IPS-NIHi11 (cell line): Measurements from ENCODE around the gene ATOSA.

Source experiments
- DNase-seq: peaks from one replicate; pipeline ENCODE4 v3.0.0; 2012; ENCODE audit warnings: mixed read lengths, low spot score

The ATOSA gene, protein sequence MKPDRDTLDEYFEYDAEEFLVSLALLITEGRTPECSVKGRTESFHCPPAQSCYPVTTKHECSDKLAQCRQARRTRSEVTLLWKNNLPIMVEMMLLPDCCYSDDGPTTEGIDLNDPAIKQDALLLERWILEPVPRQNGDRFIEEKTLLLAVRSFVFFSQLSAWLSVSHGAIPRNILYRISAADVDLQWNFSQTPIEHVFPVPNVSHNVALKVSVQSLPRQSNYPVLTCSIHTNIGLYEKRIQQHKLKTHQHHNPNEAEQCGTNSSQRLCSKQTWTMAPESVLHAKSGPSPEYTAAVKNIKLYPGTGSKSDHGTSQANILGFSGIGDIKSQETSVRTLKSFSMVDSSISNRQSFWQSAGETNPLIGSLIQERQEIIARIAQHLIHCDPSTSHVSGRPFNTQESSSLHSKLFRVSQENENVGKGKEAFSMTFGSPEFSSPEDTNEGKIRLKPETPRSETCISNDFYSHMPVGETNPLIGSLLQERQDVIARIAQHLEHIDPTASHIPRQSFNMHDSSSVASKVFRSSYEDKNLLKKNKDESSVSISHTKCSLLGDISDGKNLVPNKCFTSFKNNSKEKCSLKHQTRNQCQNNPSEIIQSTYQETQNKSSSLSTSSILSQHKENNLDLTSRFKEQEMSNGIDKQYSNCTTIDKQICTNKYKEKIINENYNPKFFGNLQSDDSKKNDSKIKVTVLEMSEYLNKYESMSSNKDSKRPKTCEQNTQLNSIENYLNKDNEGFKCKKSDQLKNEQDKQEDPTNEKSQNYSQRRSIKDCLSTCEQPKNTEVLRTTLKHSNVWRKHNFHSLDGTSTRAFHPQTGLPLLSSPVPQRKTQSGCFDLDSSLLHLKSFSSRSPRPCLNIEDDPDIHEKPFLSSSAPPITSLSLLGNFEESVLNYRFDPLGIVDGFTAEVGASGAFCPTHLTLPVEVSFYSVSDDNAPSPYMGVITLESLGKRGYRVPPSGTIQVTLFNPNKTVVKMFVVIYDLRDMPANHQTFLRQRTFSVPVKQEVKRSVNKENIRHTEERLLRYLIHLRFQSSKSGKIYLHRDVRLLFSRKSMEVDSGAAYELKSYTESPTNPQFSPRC

GRCh38 chr15:52679232-52680040 is at the start of gene ATOSA:
TSS of gene ATOSA (minus strand) at chr15:52679388. CDS start at chr15:52678021, 1,367 bp downstream.
- peak; percentile 92 for DNase-seq

DNA sequence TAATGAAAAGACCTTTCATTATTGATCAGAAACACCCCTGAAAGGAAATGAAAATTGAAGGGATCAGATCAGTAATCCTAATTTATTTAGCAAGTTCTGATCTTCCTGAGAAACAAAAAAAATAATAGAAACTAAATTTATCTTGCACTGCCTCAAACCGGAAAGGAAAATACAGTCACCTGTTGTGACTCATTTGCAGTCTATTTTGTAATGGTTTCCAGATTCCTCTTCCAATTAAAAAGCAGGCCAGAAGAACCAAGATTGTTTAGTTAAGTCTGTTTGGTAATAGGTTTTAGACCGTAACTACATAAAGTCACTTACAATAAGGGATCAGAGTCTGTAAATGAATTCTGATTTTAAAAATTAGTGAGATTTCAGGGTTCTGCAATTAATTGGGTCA is 49.7 kb upstream of the ATOSA start:
- no peak for DNase-seq

- no peak for DNase-seq
These were observed 48.6 kb upstream of the ATOSA start for GRCh38 chr15:52727815-52728214.

GRCh38 chr15:52726195-52726594 is 47.0 kb upstream of the ATOSA start:
- no peak for DNase-seq

GRCh38 chr15:52718551-52718950 is 39.4 kb upstream of the ATOSA start:
- DNase-seq = no peak

GRCh38 chr15:52717924-52718323 is 38.7 kb upstream of the ATOSA start:
- peak; percentile 16 for DNase-seq

GRCh38 chr15:52717481-52717880 is 38.3 kb upstream of the ATOSA start:
- DNase-seq = no peak

DNA sequence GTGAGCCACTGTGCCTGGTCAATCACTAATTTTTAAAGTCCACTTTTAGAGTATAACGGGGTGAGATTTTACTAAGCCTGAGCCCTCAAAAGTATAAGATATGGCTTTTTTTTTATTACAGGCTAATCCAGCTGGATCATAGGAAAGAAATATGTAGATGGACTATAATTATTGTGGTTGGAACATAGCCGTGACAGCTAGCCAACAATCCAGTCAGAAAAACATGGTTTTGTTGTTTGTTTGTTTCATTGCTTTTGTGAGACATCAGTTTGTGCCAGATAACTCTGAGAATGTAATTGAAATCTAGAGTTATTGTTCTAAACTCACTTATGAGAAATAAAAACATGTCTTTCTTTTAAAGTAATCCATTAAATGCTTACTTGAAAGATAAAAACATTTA is 37.3 kb upstream of the ATOSA start:
- DNase-seq = no peak

GRCh38 chr15:52715411-52715810 is 36.2 kb upstream of the ATOSA start:
- no peak for DNase-seq

GRCh38 chr15:52714968-52715367 is 35.8 kb upstream of the ATOSA start:
- no peak for DNase-seq

DNA sequence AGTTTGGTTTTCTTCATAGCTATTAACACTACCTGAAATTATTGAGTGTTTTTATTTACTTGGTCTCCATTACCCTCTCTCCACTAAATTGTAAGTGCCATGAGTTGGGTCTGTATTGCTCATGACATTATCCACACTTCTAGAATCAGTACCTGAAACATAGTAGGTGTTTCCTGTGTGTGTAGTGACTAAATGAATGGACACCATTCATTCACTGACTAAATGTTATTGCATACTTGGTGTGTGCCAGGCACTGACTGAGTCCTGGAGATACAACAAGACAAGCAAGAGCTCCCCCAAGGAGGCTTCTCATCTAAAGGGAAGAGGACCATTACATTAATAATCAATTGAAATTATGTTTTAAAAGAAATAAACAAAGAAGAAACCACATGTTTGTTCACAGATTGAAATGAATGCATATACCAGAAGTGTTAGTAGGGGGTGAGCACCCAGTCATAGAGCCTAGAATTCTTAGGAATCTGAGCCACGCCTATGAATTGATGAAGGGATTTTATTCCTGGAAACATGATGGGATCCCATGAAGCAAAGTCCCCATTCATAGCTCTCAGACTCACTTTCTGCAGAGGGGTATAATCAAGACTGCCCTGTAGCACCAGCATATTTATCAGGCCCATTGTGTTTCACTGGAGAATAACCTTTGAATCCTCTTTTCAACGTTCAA is 31.7 kb upstream of the ATOSA start:
- no peak for DNase-seq

DNA sequence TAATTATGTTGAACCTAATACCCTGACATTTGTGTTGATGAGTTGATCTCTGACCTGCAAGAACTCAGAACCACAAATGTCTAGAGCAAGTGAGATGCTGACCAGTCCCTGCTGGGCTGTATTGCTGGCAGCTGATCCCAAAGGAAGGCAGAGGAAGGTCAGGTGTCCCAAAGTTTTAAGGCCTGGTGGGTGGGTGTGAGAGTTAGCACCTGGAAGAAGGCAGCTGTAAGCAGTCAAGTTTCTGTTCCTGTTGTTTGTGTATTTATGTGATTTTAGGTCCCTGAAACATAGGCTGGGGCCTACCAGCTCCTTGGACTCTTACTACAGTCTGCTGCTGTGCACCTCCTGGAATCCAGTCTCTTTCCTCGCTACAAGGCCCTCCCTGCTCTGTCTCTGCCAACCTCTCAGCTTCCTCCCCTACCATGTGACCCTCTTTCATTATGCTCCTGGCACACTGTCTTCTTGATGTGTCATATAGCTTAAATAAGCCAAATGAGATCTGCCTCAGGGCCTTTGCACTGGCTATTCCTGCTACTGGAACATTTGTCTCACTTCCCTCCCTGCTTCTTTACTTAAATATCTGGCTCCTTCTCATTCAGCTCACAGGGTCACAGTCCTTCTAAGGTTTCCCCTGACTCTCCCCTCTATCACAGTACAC is 31.0 kb upstream of the ATOSA start:
- DNase-seq = no peak

DNA sequence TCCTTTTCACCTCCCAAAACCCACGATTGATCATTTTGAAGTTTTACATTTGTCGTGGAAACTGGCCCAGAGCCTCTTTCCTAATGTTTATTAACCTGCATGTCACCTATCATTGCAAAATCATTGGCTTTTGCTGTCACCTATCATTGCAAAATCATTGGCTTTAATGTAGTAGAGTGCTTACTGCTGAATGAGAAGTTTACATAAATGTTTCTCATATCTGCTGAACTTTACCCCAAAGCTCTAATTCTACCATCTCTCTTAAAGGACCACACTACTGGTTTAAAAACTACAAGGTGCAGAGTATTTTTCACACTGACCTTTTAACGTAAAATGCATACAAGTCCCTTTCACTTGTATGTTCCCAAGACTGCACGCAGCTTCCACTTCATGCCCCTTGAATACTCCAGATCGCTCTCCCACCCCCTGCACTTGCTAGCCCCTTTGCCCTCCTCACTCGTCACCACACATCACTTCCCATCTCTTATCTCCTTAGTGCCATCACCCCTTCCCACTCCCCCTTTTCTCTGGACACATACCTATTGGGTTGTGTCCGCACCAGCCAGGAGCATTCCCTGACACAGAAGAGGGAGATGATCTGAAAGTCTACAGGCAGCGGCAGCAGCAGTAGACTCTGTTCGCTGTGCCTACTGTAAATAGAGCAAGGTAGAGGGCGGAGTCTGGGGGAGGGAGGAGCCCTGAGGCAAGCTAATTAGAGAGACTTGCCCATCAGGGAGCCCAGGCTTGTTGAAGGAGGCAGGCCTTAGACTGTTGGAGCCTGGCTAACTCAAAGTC is 30.2 kb upstream of the ATOSA start:
- DNase-seq = peak; percentile 75

DNA sequence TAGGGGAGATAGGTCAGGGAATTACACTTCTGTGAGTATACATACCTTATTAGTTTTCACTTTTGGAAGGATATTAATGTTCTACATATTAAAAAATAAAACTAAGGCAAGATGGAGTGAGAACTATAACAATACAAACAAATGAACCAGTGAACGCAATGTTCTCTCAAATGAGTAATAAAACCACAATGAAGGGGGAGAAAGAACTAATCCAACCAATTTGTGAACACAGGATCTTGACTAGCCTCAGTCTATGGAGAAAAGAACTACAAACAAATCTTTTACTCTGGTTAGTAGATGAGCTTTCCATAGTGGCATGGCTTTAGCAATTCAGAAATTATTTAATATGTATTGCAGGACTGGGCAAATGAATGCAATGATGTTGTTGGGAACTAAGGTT is 26.9 kb upstream of the ATOSA start:
- DNase-seq = no peak

GRCh38 chr15:52702390-52702789 is 23.2 kb upstream of the ATOSA start:
- DNase-seq = no peak

- DNase-seq = no peak
These were observed 20.3 kb upstream of the ATOSA start for GRCh38 chr15:52699457-52699856.

- DNase-seq = no peak
These were observed 19.3 kb upstream of the ATOSA start for GRCh38 chr15:52698514-52698913.

DNA sequence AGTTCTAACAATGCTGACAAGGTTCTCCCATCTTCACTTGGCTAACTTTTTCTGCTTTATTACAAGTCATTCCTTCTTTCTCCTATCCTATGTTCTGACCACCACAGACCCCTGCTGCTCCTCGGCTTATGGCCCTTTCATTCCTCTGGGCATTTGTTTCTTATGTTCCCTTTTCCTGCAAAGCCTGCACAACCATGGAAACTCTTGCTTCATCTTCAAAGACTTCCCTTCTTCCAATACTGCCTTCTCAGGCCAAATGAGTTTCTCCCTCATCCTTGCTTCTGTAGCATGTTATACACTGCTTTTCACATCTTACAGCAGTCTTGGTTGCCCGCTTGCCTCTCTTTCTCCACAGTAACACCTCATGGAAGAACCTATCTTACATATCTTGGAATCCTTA is 17.9 kb upstream of the ATOSA start:
- DNase-seq = no peak

DNA sequence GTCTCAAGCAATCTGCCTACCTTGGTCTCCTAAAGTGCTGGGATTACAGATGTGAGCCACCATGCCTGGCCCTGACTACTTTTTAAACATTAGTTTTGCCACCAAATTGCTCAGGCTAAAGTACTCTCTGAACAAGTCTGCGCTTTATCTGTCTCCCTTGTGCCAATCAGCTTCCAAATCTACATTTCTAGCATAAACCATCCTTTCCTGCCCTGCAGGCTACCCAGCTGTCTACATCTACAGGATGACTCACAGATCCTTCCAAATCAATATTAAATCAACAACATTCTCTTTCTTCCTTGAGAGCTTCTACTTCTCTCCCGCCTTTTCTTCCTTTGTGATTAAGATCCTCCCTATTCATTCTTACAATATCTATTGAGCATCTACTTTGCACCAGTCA is 16.0 kb upstream of the ATOSA start:
- no peak for DNase-seq

- DNase-seq = peak; percentile 8
These were observed 10.4 kb upstream of the ATOSA start for GRCh38 chr15:52689562-52689961.
